ENCODE measurements around the gene LAMA5.

DNA sequence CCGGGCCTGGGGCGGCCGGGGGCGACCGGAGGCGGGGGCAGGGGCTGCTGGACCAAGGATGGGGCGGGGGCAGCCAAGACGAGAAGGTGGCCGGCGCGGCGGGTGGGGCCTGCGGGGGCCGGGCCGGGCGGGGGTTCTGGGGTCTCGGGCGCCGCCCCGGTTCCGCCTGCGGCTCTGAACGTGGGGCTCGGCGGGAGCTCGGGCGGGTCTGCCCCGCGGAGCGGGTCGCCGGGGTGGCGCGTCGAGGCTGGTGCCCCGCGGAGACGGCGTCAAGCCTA lies 64.1 kb downstream of the LAMA5 start:
- TF ChIP-seq, protein P1, sequence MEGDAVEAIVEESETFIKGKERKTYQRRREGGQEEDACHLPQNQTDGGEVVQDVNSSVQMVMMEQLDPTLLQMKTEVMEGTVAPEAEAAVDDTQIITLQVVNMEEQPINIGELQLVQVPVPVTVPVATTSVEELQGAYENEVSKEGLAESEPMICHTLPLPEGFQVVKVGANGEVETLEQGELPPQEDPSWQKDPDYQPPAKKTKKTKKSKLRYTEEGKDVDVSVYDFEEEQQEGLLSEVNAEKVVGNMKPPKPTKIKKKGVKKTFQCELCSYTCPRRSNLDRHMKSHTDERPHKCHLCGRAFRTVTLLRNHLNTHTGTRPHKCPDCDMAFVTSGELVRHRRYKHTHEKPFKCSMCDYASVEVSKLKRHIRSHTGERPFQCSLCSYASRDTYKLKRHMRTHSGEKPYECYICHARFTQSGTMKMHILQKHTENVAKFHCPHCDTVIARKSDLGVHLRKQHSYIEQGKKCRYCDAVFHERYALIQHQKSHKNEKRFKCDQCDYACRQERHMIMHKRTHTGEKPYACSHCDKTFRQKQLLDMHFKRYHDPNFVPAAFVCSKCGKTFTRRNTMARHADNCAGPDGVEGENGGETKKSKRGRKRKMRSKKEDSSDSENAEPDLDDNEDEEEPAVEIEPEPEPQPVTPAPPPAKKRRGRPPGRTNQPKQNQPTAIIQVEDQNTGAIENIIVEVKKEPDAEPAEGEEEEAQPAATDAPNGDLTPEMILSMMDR (conservative IDR thresholded peaks at IDR 0.05; ENCODE audit: low read depth in 2 of 2), result no peak
- no peak for TF ChIP-seq ZNF114 (CRISPR knock-in tag; IDR thresholded peaks at IDR 0.05)
- no peak for TF ChIP-seq EZH2phosphoT487 (IDR thresholded peaks at IDR 0.05; ENCODE audit: unreplicated experiment)
- no peak for TF ChIP-seq POLR2AphosphoS5 (IDR thresholded peaks at IDR 0.05; ENCODE audit: low read depth)
- no peak for TF ChIP-seq EZH2 (IDR thresholded peaks at IDR 0.05; ENCODE audit: low read depth, unreplicated experiment)
- TF ChIP-seq, protein P2, sequence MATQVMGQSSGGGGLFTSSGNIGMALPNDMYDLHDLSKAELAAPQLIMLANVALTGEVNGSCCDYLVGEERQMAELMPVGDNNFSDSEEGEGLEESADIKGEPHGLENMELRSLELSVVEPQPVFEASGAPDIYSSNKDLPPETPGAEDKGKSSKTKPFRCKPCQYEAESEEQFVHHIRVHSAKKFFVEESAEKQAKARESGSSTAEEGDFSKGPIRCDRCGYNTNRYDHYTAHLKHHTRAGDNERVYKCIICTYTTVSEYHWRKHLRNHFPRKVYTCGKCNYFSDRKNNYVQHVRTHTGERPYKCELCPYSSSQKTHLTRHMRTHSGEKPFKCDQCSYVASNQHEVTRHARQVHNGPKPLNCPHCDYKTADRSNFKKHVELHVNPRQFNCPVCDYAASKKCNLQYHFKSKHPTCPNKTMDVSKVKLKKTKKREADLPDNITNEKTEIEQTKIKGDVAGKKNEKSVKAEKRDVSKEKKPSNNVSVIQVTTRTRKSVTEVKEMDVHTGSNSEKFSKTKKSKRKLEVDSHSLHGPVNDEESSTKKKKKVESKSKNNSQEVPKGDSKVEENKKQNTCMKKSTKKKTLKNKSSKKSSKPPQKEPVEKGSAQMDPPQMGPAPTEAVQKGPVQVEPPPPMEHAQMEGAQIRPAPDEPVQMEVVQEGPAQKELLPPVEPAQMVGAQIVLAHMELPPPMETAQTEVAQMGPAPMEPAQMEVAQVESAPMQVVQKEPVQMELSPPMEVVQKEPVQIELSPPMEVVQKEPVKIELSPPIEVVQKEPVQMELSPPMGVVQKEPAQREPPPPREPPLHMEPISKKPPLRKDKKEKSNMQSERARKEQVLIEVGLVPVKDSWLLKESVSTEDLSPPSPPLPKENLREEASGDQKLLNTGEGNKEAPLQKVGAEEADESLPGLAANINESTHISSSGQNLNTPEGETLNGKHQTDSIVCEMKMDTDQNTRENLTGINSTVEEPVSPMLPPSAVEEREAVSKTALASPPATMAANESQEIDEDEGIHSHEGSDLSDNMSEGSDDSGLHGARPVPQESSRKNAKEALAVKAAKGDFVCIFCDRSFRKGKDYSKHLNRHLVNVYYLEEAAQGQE (IDR thresholded peaks at IDR 0.05; ENCODE audit: unreplicated experiment), result no peak
- TF ChIP-seq, protein P3, sequence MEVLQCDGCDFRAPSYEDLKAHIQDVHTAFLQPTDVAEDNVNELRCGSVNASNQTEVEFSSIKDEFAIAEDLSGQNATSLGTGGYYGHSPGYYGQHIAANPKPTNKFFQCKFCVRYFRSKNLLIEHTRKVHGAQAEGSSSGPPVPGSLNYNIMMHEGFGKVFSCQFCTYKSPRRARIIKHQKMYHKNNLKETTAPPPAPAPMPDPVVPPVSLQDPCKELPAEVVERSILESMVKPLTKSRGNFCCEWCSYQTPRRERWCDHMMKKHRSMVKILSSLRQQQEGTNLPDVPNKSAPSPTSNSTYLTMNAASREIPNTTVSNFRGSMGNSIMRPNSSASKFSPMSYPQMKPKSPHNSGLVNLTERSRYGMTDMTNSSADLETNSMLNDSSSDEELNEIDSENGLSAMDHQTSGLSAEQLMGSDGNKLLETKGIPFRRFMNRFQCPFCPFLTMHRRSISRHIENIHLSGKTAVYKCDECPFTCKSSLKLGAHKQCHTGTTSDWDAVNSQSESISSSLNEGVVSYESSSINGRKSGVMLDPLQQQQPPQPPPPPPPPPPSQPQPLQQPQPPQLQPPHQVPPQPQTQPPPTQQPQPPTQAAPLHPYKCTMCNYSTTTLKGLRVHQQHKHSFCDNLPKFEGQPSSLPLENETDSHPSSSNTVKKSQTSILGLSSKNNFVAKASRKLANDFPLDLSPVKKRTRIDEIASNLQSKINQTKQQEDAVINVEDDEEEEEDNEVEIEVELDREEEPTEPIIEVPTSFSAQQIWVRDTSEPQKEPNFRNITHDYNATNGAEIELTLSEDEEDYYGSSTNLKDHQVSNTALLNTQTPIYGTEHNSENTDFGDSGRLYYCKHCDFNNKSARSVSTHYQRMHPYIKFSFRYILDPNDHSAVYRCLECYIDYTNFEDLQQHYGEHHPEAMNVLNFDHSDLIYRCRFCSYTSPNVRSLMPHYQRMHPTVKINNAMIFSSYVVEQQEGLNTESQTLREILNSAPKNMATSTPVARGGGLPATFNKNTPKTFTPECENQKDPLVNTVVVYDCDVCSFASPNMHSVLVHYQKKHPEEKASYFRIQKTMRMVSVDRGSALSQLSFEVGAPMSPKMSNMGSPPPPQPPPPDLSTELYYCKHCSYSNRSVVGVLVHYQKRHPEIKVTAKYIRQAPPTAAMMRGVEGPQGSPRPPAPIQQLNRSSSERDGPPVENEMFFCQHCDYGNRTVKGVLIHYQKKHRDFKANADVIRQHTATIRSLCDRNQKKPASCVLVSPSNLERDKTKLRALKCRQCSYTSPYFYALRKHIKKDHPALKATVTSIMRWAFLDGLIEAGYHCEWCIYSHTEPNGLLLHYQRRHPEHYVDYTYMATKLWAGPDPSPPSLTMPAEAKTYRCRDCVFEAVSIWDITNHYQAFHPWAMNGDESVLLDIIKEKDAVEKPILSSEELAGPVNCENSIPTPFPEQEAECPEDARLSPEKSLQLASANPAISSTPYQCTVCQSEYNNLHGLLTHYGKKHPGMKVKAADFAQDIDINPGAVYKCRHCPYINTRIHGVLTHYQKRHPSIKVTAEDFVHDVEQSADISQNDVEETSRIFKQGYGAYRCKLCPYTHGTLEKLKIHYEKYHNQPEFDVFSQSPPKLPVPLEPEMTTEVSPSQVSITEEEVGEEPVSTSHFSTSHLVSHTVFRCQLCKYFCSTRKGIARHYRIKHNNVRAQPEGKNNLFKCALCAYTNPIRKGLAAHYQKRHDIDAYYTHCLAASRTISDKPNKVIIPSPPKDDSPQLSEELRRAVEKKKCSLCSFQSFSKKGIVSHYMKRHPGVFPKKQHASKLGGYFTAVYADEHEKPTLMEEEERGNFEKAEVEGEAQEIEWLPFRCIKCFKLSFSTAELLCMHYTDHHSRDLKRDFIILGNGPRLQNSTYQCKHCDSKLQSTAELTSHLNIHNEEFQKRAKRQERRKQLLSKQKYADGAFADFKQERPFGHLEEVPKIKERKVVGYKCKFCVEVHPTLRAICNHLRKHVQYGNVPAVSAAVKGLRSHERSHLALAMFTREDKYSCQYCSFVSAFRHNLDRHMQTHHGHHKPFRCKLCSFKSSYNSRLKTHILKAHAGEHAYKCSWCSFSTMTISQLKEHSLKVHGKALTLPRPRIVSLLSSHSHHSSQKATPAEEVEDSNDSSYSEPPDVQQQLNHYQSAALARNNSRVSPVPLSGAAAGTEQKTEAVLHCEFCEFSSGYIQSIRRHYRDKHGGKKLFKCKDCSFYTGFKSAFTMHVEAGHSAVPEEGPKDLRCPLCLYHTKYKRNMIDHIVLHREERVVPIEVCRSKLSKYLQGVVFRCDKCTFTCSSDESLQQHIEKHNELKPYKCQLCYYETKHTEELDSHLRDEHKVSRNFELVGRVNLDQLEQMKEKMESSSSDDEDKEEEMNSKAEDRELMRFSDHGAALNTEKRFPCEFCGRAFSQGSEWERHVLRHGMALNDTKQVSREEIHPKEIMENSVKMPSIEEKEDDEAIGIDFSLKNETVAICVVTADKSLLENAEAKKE (CRISPR knock-in tag; IDR thresholded peaks at IDR 0.05), result no peak
- TF ChIP-seq JUNB (IDR thresholded peaks at IDR 0.05; ENCODE audit: unreplicated experiment), result no peak
- TF ChIP-seq, protein P4, sequence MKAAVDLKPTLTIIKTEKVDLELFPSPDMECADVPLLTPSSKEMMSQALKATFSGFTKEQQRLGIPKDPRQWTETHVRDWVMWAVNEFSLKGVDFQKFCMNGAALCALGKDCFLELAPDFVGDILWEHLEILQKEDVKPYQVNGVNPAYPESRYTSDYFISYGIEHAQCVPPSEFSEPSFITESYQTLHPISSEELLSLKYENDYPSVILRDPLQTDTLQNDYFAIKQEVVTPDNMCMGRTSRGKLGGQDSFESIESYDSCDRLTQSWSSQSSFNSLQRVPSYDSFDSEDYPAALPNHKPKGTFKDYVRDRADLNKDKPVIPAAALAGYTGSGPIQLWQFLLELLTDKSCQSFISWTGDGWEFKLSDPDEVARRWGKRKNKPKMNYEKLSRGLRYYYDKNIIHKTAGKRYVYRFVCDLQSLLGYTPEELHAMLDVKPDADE (IDR thresholded peaks at IDR 0.05), result no peak
- TF ChIP-seq CREB1 (CRISPR knock-in tag; IDR thresholded peaks at IDR 0.05; ENCODE audit: low read depth), result no peak

All from GM23338 (cell line).